GM19467 (cell line): ENCODE data around the gene TNFSF15.

Source experiments
- ATAC-seq: cut with Tn5 transposase; IDR thresholded peaks from one replicate; pipeline ENCODE4 v1.9.1; 2021; ENCODE audit warnings: mild to moderate bottlenecking, moderate library complexity; ENCODE audit not compliant: unreplicated experiment

Gene TNFSF15

GRCh38 chr9:114825126-114825795 lies 19.4 kb upstream of the TNFSF15 start:
- no peak for ATAC-seq

DNA sequence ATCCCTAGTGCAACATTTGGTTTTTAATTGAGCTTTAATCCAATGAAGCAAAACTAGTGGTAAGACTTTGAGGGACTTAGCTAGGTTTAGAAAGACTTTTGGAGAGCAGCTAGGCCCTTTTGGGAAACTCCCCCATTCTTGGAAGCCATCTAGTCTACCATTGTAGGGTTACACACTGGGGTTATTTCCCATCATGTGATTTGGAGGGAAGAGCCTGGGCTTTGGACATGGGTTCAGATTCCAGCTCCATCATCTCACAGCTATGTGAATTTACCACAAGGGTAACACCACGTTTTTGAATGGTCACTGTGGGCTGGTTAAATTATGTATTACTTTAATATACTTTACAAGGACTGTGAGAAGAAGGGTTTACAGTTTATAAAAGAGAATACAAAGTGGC lies 18.3 kb upstream of the TNFSF15 start:
- no peak for ATAC-seq

GRCh38 chr9:114823441-114823840 lies 17.6 kb upstream of the TNFSF15 start:
- no peak for ATAC-seq

GRCh38 chr9:114822708-114823107 lies 16.9 kb upstream of the TNFSF15 start:
- ATAC-seq: no peak

GRCh38 chr9:114820776-114821501 lies 15.1 kb upstream of the TNFSF15 start:
- ATAC-seq: no peak

GRCh38 chr9:114818178-114818577 lies 12.3 kb upstream of the TNFSF15 start:
- no peak for ATAC-seq

- ATAC-seq: no peak
Observed at GRCh38 chr9:114813717-114814418, 8.0 kb upstream of the TNFSF15 start.

DNA sequence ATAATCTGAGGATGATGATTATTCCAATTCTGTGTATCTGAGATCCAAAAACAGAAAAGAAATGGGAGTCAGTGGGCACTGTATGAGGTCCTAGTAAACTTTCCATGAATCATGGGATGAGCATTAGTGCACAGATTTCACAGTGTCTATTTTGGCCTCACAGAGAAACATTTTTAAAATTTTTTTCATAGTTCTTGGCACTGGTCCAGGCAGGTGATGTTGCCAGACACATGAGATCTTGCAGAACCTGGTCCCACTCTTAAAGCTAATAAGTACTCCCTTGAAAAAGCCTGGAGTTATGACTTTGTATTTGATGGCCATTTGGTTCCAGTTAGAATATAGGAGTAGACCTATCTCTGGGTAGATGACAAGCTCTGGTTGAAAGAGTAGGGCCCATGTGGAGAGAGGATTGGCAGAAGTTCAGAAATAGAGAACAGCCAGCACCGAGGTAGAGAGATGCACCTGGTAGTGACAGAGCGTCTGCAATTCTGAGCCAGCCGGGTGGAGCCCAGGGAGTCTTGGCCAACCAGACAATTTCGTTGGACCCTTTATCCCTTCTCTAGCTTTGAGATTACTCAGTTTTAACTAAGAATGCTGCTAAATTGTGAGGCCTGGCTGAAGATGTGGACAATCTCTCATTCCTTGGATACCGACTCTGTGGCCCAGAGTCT lies 6.3 kb upstream of the TNFSF15 start:
- ATAC-seq: no peak

DNA sequence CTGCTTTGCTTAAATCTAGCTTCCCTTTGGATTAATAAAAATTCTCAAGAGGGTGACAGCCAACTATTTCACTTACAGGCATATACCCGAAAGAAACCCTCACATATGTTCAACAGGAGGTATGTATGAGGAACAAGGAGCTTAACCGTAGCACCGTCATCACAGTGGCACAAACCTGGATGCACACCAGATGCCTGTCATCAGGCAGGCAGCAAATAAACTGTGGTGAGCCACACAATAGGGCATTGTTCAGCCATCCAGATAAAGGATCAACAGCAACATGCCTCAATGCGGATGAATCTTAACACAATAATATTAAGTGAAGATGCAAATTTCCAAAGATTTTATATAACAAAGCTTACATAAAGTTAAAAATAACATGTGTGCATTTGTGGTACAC lies 5.5 kb upstream of the TNFSF15 start:
- no peak for ATAC-seq

DNA sequence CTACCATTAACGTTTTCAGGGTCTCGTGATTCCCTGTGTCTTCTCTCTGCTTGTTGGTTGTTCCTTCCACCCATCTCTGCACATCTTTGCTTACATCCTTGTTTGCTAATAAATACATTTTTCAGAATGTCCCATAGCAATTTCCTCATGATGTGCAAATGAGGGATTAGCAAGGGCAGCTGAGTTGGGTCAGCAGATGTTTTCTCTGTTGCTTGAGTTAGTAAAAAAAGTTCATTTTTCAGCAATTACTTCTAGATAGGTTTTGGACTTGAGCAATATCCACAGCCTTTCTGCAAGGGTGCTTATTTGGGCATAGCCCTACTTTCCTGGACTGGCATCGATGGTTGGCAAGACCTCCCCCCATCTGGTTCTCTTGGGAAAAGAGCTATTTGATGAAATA lies 4.8 kb upstream of the TNFSF15 start:
- no peak for ATAC-seq

DNA sequence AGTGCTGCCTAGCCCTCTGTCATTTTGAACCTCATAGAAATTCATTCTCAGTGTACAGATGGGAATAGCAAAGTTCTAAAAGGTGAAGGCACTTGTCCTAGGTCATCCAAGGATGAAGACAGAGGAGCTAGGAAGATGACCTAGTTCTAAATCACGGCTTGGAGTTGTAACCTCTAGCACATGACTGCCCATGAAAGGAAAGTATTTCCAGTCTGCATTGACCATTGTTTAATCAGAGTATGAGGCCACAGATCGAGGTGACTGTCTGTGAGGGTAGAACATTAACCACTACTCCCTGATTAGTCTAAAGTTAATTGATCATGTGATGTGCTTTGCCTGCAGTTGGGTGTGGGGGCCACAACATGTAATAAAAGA lies 674 bp upstream of the TNFSF15 start:
- ATAC-seq: peak; percentile 44

GRCh38 chr9:114804505-114804904 lies 1.3 kb downstream of the TNFSF15 start:
- ATAC-seq: no peak

DNA sequence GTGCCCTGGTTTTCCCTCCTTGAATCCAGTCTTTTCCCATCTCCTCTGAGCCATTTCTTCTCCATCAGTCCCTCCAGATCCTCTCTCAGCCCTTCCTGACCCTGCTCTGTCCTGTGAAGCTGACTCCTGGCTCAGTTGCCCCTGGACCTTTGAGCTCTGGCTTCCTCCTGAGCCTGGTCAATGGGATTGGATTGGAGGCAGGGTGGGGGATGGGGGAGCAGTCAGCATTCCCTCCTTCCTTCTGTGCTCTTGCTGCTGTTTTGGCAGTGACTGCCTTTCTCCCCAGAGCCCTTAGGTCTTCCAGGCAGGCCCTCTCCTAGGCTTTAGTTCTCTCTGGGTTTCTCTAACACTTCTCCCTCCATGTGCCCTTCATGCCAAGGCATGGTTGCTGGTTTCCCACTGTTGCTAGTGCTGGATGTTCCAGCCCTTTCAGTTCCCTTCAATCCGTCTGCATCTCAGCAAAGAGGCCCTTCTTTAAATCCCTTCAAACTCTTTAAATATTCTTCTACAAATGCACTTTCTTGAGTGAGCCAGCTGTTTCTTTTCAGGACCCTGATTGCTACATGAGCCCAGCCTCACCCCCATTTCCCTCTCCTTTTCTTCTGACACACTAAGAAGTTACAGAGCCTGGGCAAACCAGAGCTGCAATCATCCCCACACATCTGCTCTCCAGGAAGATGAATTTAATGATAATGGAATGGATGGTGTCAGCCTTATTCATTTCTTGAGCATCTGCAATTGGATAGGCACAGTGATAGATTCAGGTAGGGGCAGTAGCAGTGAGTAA lies 2.2 kb downstream of the TNFSF15 start:
- ATAC-seq: no peak

DNA sequence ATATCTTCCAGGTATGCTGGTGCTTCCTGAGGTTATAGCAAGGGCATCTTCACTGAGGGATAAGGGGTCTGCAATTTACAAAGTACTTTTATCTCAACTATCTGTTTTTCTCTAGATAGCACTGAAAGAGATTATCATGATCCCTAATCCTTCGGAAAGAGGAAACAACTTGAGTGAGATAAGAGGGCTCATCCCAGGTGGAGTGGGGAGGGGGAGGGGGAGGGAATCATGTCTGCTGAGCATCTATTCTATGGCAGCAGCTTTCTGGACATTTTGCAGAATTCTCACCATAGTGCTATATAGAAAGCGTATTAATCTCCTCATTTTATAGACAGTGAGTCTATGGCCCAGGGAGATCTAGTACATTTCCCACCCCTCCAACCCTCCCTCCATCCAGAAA lies 5.9 kb downstream of the TNFSF15 start:
- no peak for ATAC-seq

GRCh38 chr9:114799441-114799840 lies 6.4 kb downstream of the TNFSF15 start:
- no peak for ATAC-seq

- no peak for ATAC-seq
Observed at GRCh38 chr9:114798780-114799427, 6.9 kb downstream of the TNFSF15 start.

GRCh38 chr9:114798101-114798500 lies 7.7 kb downstream of the TNFSF15 start:
- no peak for ATAC-seq

GRCh38 chr9:114792396-114792795 lies 13.4 kb downstream of the TNFSF15 start:
- no peak for ATAC-seq

- no peak for ATAC-seq
Observed at GRCh38 chr9:114791736-114792135, 14.1 kb downstream of the TNFSF15 start.

GRCh38 chr9:114791312-114791711 lies 14.5 kb downstream of the TNFSF15 start:
- ATAC-seq: no peak
